Neural progenitor cell (in vitro differentiated cells): ENCODE results near the gene UROC1.

Source experiments
- EZH2 ChIP-seq: fragments of 200-600 bp; sonication (generic); IDR thresholded peaks from 2 replicates; pipeline ENCODE4 v1.6.1; 2017; ENCODE audit warnings: antibody characterized with exemption, mild to moderate bottlenecking, moderate library complexity
- EZH2phosphoT487 ChIP-seq: fragments of 200-600 bp; sonication (generic); IDR thresholded peaks from 2 replicates; pipeline ENCODE4 v1.6.1; 2017; ENCODE audit warnings: antibody characterized with exemption
- TF ChIP-seq, protein P1 (sequence below): fragments of 200-600 bp; sonication (generic); IDR thresholded peaks from 2 replicates; pipeline ENCODE4 v1.5.1; 2017; ENCODE audit warnings: antibody characterized with exemption, mild to moderate bottlenecking

DNA sequence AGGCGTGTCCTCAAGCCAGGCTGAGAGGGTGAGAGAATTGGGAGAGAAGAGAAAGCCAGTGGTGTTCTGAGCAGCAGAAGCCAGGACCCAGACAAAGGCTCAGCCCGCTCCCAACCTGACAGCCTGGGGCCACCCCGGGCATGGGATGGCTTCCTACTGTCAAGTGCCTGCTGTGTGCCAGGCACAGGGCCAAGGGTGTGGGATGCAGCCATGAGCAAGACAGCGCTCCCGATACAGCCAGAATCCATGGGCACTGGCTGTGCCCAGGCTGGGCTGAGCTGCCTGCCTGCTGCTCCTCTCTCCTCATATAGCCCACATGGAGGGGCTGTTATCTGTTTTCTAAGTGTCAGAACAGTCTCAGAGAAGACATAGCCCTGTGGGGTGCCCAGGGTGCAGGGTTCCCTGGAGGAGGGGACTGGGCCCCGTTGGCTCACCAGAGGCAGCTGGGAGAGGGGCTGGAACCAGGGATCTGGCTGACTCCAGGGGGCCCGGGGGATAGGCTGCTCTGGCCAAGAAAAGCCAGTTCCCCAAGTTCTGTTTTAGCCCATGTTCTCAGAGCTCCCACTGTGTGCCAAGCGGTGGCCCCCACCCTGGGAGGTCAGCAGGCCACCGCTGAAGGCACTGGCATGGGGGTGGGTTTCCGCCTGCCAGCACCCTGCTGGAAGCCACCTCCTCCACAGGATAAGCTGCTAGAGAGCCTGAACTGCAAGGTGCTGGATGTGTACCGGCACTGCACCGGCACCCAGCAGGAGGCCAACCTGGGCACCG is 83.9 kb downstream of the UROC1 start:
- TF ChIP-seq, protein P1, sequence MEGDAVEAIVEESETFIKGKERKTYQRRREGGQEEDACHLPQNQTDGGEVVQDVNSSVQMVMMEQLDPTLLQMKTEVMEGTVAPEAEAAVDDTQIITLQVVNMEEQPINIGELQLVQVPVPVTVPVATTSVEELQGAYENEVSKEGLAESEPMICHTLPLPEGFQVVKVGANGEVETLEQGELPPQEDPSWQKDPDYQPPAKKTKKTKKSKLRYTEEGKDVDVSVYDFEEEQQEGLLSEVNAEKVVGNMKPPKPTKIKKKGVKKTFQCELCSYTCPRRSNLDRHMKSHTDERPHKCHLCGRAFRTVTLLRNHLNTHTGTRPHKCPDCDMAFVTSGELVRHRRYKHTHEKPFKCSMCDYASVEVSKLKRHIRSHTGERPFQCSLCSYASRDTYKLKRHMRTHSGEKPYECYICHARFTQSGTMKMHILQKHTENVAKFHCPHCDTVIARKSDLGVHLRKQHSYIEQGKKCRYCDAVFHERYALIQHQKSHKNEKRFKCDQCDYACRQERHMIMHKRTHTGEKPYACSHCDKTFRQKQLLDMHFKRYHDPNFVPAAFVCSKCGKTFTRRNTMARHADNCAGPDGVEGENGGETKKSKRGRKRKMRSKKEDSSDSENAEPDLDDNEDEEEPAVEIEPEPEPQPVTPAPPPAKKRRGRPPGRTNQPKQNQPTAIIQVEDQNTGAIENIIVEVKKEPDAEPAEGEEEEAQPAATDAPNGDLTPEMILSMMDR = no peak
- TF ChIP-seq EZH2phosphoT487 = no peak
- no peak for TF ChIP-seq EZH2
